Mesendoderm (in vitro differentiated cells): ENCODE measurements around the gene SGK2.
"Not testable (repeated sequence)": the region's sequence is repeated elsewhere in the genome, so short reads cannot be mapped to it uniquely, and the experiment has no call there.

ENCODE experiments used
- DNase-seq: peaks from one replicate; pipeline ENCODE4 v3.0.0; 2013
- H2AK5ac ChIP-seq: 2 replicates; pipeline ENCODE4 v1.6.1; 2013; ENCODE audit warnings: low read length, inconsistent platforms
- H2BK120ac ChIP-seq: 2 replicates; pipeline ENCODE4 v1.6.1; 2013; ENCODE audit warnings: low read depth, mild to moderate bottlenecking, low read length, moderate library complexity, mixed read lengths
- H2BK15ac ChIP-seq: replicated peaks from 2 replicates; pipeline ENCODE4 v1.6.1; 2013; ENCODE audit warnings: low read depth, mild to moderate bottlenecking, moderate library complexity
- H2BK5ac ChIP-seq: 2 replicates; pipeline ENCODE4 v1.6.1; 2013; ENCODE audit warnings: low read length, inconsistent platforms
- H3K18ac ChIP-seq: 2 replicates; pipeline ENCODE4 v1.6.1; 2013; ENCODE audit warnings: mild to moderate bottlenecking, low read length, mixed read lengths
- H3K23ac ChIP-seq: one replicate; pipeline ENCODE4 v1.6.1; 2013; ENCODE audit warnings: low read length
- H3K27ac ChIP-seq: 2 replicates; pipeline ENCODE4 v1.5.1; 2013; ENCODE audit warnings: low read depth, mild to moderate bottlenecking, inconsistent platforms, low read length, moderate library complexity
- H3K27me3 ChIP-seq: 2 replicates; pipeline ENCODE4 v1.6.1; 2013; ENCODE audit warnings: low read length, control low read depth, mild to moderate bottlenecking, inconsistent platforms; ENCODE audit not compliant: insufficient read depth, poor library complexity
- H3K36me3 ChIP-seq: 2 replicates; pipeline ENCODE4 v1.6.1; 2013; ENCODE audit warnings: low read length, inconsistent platforms; ENCODE audit not compliant: control insufficient read depth, insufficient read depth
- H3K4ac ChIP-seq: one replicate; pipeline ENCODE4 v1.6.1; 2013; ENCODE audit warnings: low read depth, mild to moderate bottlenecking, low read length, moderate library complexity
- H3K4me1 ChIP-seq: 2 replicates; pipeline ENCODE4 v1.6.1; 2013; ENCODE audit warnings: low read depth, low read length, inconsistent platforms; ENCODE audit not compliant: control insufficient read depth
- H3K4me2 ChIP-seq: 2 replicates; pipeline ENCODE4 v1.6.1; 2013; ENCODE audit warnings: low read length
- H3K4me3 ChIP-seq: 2 replicates; pipeline ENCODE4 v1.5.1; 2013; ENCODE audit warnings: mild to moderate bottlenecking, low read length
- H3K56ac ChIP-seq: one replicate; pipeline ENCODE4 v1.6.1; 2013; ENCODE audit warnings: low read length
- H3K79me1 ChIP-seq: 2 replicates; pipeline ENCODE4 v1.6.1; 2013; ENCODE audit warnings: low read length, inconsistent platforms
- H3K79me2 ChIP-seq: 2 replicates; pipeline ENCODE4 v1.6.1; 2013; ENCODE audit warnings: mild to moderate bottlenecking, low read length; ENCODE audit not compliant: control insufficient read depth, insufficient read depth
- H3K9ac ChIP-seq: 2 replicates; pipeline ENCODE4 v1.6.1; 2013; ENCODE audit warnings: low read length, inconsistent platforms
- H4K5ac ChIP-seq: one replicate; pipeline ENCODE4 v1.6.1; 2013; ENCODE audit warnings: low read length
- H4K8ac ChIP-seq: one replicate; pipeline ENCODE4 v1.6.1; 2013; ENCODE audit warnings: low read depth, mild to moderate bottlenecking, control low read depth, low read length, moderate library complexity
- WGBS: extraction: QIAGEN DNeasy Blood & Tissue Kit; methylation state at CpG from one replicate; pipeline ENCODE4 v1.1.7; 2013; ENCODE audit warnings: low lambda C conversion rate, missing lambda C conversion rate; ENCODE audit not compliant: insufficient coverage; ENCODE audit errors: extremely low coverage; 5-methylcytosine and 5-hydroxymethylcytosine counted together

Gene SGK2

GRCh38 chr20:43584448-43585136 lies 25.8 kb downstream of the SGK2 start:
- no peaks in the 10 kb centered on the region for H3K79me2 ChIP-seq
- H2BK15ac ChIP-seq: no peak overlapping the region
- H3K56ac ChIP-seq: no peak overlapping the region
- DNase-seq: peak; percentile 40
- H2BK120ac ChIP-seq: no peak overlapping the region
- no peaks in the 10 kb centered on the region for H3K79me1 ChIP-seq
- WGBS: no CpG with 5 or more reads among the region's 7 CpGs
- H3K18ac ChIP-seq: no peak overlapping the region
- no peak overlapping the region for H4K8ac ChIP-seq
- no peak overlapping the region for H3K23ac ChIP-seq
- H3K4me3 ChIP-seq: no peak overlapping the region
- no peak overlapping the region for H4K5ac ChIP-seq
- no peak overlapping the region for H3K4me2 ChIP-seq
- no peaks in the 10 kb centered on the region for H3K4me1 ChIP-seq
- H3K36me3 ChIP-seq: no peaks in the 10 kb centered on the region
- no peak overlapping the region for H2AK5ac ChIP-seq
- H3K9ac ChIP-seq: no peak overlapping the region
- no peak overlapping the region for H3K27ac ChIP-seq
- H3K4ac ChIP-seq: no peak overlapping the region
- H2BK5ac ChIP-seq: no peak overlapping the region
- H3K27me3 ChIP-seq: no peaks in the 10 kb centered on the region

- H3K18ac ChIP-seq: no peak overlapping the region
- no peaks in the 10 kb centered on the region for H3K4me1 ChIP-seq
- DNase-seq: no peak
- H3K4ac ChIP-seq: no peak overlapping the region
- H3K23ac ChIP-seq: no peak overlapping the region
- H2BK5ac ChIP-seq: no peak overlapping the region
- H3K36me3 ChIP-seq: no peaks in the 10 kb centered on the region
- WGBS: no CpG with 5 or more reads among the region's 8 CpGs
- H3K27me3 ChIP-seq: no peaks in the 10 kb centered on the region
- no peaks in the 10 kb centered on the region for H3K79me1 ChIP-seq
- no peak overlapping the region for H2AK5ac ChIP-seq
- H3K9ac ChIP-seq: no peak overlapping the region
- no peak overlapping the region for H4K8ac ChIP-seq
- no peak overlapping the region for H3K56ac ChIP-seq
- H3K27ac ChIP-seq: no peak overlapping the region
- H2BK120ac ChIP-seq: no peak overlapping the region
- H3K79me2 ChIP-seq: no peaks in the 10 kb centered on the region
- H3K4me3 ChIP-seq: no peak overlapping the region
- no peak overlapping the region for H3K4me2 ChIP-seq
- H2BK15ac ChIP-seq: no peak overlapping the region
- H4K5ac ChIP-seq: no peak overlapping the region
These were observed 27.8 kb downstream of the SGK2 start for GRCh38 chr20:43586641-43587040.

GRCh38 chr20:43588526-43588925 lies 29.7 kb downstream of the SGK2 start:
- not testable (repeated sequence) for H3K23ac ChIP-seq, H2BK120ac ChIP-seq, H3K36me3 ChIP-seq, H4K8ac ChIP-seq, H3K27me3 ChIP-seq, H3K4me2 ChIP-seq, H3K79me1 ChIP-seq, H3K27ac ChIP-seq, H3K56ac ChIP-seq, H2AK5ac ChIP-seq, H3K18ac ChIP-seq, H3K4me3 ChIP-seq, H3K79me2 ChIP-seq, DNase-seq, H2BK15ac ChIP-seq, H4K5ac ChIP-seq, H2BK5ac ChIP-seq, H3K4me1 ChIP-seq, H3K4ac ChIP-seq, H3K9ac ChIP-seq
- WGBS: no CpG with 5 or more reads among the region's 10 CpGs

- Histone ChIP-seq H3K36me3 (no peaks in the 10 kb centered on the region), H3K9ac (peak overlapping the region; percentile 80), H3K4ac (peak overlapping the region; percentile 7), H3K56ac (peak overlapping the region; percentile 86), H3K79me2 (no peaks in the 10 kb centered on the region), H2BK5ac (no peak overlapping the region), H3K27ac (peak overlapping the region; percentile 25), H3K4me3 (peak overlapping the region; percentile 57), H3K79me1 (no peaks in the 10 kb centered on the region), H3K18ac (peak overlapping the region; percentile 70), H2BK120ac (no peak overlapping the region), H2BK15ac (no peak overlapping the region), H4K8ac (peak overlapping the region; percentile 67), H4K5ac (peak overlapping the region; percentile 66), H3K23ac (no peak overlapping the region), H3K27me3 (no peaks in the 10 kb centered on the region), H3K4me2 (peak overlapping the region; percentile 91), H3K4me1 (no peaks in the 10 kb centered on the region), H2AK5ac (no peak overlapping the region)
- DNase-seq: peak; percentile 28
- no CpG with 5 or more reads among the region's 9 CpGs for WGBS
These were observed 31.2 kb downstream of the SGK2 start for GRCh38 chr20:43590036-43590391.

GRCh38 chr20:43590392-43591303 lies 31.8 kb downstream of the SGK2 start, which contains the start of gene IFT52:
IFT52 (plus strand) TSS chr20:43590937; CDS start chr20:43594699, 3,762 bp downstream.
- DNase-seq: peak; percentile 97
- Histone ChIP-seq H3K27me3 (no peaks in the 10 kb centered on the region), H3K4me3 (peak within 1 kb of the TSS; percentile 76), H3K9ac (peak within 1 kb of the TSS; percentile 84), H3K4me2 (peak within 1 kb of the TSS; percentile 91), H2BK15ac (no peak within 1 kb of the TSS), H2BK120ac (no peak within 1 kb of the TSS), H3K56ac (peak within 1 kb of the TSS; percentile 86), H3K23ac (no peak within 1 kb of the TSS), H3K79me2 (no peaks in the 10 kb centered on the region), H4K8ac (peak within 1 kb of the TSS; percentile 67), H3K79me1 (no peaks in the 10 kb centered on the region), H3K18ac (peak within 1 kb of the TSS; percentile 70), H3K4ac (peak within 1 kb of the TSS; percentile 7), H4K5ac (peak within 1 kb of the TSS; percentile 66), H3K27ac (peak within 1 kb of the TSS; percentile 25), H2BK5ac (no peak within 1 kb of the TSS), H3K4me1 (no peaks in the 10 kb centered on the region), H3K36me3 (no peaks in the 10 kb centered on the region), H2AK5ac (no peak within 1 kb of the TSS)
- WGBS: no CpG with 5 or more reads among the region's 68 CpGs
